GM19099 (cell line): Measurements from ENCODE around the gene TPX2.

ENCODE experiments used
- POLR2A ChIP-seq: IDR thresholded peaks from 3 replicates; pipeline ENCODE4 v1.6.1; 2011; ENCODE audit warnings: low read depth; ENCODE audit not compliant: insufficient read length; ENCODE audit errors: extremely low read depth

TPX2 gene

GRCh38 chr20:31712112-31712553 lies 27.0 kb upstream of the TPX2 start:
- TF ChIP-seq POLR2A: no peak

DNA sequence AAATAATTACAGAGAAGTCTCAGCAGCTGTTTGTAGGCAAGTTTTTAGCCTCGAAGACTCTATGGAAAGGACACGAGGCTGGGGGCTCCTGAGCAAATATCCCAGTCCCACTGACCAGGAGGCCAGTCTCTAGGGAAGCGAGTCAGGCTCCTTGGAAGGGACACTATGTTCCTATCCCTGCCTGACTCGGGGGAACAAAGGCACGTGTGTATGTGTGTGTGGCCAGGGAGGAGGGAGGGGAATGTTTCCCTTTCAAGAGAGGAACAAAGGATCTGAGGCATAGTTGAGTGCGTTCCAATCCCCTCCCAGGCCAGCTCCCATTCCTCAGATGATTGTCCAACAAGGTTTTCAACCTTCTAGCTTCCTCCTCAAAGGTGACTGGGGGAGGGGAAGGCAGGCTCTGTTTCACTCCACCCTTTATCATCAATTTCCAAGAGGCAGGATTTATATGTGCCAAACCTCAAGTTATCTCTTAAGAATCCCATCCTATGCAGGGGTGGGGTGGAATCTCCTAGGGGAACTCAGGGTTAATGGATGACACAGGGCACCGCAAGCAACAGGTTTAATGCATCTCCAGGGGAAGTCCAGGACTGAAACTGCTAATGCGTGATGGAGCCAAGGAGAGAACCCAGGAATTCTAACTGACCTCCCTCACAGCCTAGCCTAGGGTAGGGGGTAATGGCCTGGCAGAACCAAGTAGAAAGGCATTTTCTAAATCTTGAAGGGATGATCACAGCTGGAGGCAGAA lies 26.4 kb upstream of the TPX2 start:
- no peak for TF ChIP-seq POLR2A

- no peak for TF ChIP-seq POLR2A
Observed at GRCh38 chr20:31713312-31714273, 25.5 kb upstream of the TPX2 start.

GRCh38 chr20:31715766-31716165 lies 23.3 kb upstream of the TPX2 start:
- no peak for TF ChIP-seq POLR2A

GRCh38 chr20:31716351-31716750 lies 22.7 kb upstream of the TPX2 start:
- TF ChIP-seq POLR2A: no peak

GRCh38 chr20:31716818-31717477 lies 22.1 kb upstream of the TPX2 start:
- no peak for TF ChIP-seq POLR2A

GRCh38 chr20:31717478-31718201 lies 21.4 kb upstream of the TPX2 start:
- no peak for TF ChIP-seq POLR2A

DNA sequence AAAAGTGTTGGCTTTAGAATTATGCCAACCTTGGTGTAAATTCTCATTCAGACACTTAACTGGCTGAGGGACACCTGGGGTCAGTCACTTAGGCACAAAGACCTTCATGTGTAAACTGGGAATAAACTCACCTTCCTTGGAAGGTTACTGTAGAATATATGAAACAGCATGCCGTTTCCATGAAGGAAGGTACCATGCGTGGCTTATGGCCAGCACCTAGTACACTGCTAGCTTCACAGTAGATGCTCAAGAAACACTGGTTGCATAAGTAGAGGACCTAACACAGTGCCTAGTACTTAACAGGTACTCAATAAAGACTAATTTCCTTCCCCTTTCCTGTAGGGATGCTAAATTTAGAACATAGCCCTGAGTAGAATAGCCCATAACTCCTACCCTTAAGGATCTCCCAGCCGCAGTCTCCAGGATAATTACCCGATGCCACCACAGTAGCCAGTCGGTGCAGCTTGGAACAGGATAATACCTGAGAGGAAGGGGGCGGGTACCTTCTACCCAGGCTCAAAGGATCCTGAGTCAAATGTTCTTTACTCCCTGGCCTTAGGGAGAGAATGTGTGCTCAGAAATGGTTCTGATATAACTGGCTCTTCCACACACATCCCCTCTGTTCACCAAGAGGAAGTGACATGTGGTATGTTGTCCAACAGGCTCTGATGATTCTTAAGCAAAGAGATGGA lies 20.0 kb upstream of the TPX2 start:
- no peak for TF ChIP-seq POLR2A

DNA sequence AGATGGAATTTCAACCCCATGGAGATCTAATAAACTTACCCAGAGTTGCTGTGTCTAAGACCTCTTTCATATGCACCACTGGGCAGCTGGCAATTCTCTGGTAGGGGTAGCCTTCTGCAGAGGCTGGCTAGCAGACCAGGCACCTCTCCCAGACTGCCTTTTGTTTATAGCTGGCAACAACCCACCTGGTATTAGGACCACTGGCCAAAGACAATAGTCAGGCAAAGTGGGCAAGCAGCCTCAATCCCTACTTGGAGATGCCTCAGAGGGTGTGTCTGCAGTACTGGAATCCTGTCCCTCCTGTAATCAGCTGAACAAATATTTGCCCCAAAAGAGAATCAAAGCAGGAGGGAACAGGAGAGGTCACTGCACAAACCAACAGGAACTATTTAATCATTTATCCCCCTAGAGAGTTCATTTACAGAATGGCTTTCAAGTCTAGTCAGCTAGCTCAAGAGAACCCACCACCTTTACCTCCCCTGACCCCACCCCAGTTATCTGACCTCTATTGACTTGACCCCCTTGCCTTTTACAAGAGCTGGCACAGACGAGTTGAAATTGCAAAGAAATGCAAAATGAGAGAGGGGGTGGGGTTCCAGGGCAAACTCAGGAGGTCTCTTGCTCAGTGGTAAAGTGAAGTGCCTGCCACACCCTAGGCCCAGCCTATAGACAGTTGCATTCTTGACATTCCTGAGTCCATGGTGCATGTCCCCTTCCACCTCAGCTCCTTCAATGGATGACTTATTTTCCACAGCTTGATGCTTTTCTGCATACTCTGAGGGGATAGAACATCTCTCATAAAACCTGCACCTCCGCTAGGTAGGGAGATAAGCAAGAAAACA lies 19.2 kb upstream of the TPX2 start:
- TF ChIP-seq POLR2A: no peak

DNA sequence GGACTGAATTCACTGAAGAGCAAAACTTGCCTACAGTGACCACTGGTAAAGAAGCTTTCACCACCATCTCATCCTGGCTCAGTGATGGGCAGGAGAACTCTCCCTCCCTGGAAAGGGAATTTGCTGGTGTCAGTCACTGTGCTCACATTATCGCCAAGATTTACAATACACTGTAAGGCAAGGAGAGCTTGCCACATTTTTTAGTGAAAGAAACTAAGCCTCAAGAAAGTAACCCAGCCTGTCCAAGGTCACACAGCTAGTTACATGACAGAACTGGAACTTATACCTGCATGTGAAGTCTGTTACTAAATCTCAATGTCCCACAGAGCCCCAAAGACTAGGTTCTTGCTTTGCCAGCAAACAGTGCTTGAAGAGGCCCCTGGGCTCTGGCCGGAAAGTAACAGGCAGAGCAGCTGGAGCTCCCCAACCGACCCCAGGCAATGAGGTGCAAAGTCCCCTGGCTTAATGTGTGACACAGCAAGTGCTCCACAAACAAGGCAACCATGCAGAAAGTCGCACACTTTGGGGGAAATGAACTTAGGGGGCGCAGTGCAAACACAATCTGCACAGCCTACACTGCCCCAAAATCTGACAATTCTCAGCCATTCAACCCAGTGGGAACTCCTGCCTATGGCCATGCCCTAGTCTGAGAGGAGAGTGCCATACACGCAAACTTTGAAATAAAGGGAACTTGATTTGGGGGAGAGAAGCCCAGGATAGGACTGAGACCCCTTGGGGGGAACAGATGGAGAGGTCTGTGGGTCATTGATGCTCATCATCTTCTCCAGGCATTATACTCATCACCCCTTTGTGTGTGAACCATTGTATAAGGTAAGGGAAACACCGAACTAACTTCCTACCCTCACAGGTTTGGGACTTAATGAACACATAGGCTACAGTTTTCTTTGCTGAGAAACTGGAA lies 18.3 kb upstream of the TPX2 start:
- no peak for TF ChIP-seq POLR2A

DNA sequence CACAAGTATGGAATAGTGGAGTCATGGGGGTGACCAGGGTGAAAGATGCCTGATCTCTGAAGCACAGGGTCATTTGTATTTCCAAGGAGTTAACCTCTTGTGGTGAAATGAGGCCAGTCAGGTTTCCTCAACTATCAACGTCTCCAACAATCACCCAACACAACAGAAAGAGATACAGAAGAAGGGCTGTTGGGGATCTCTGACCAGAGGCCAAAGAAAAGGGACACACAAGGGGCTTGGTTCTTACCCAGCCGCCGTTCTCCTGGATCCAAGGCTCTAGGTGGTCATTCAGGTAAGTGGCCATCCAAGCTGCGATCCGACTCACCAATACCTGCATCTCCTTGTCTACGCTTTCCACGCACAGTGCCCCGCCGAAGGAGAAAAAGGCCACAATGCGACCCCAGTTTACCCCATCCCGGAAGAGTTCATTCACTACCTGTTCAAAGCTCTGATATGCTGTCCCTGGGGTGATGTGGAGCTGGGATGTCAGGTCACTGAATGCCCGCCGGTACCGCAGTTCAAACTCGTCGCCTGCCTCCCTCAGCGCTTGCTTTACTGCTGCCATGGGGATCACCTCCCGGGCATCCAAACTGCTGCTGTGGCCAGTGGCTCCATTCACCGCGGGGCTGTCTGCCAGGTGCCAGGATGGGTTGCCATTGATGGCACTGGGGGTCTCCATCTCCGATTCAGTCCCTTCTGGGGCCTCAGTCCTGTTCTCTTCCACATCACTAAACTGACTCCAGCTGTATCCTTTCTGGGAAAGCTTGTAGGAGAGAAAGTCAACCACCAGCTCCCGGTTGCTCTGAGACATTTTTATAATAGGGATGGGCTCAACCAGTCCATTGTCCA lies 17.5 kb upstream of the TPX2 start:
- TF ChIP-seq POLR2A: no peak

GRCh38 chr20:31722257-31723068 lies 16.6 kb upstream of the TPX2 start, which contains the start of gene BCL2L1:
Gene BCL2L1 (minus strand): TSS chr20:31722868. CDS start chr20:31722218, 650 bp downstream.
- peak; percentile 59 for TF ChIP-seq POLR2A
